SHP77 treated with DMSO at 0.1 percent for 48 hours (cell line): ENCODE measurements around the gene GALNT5.
"Not testable (repeated sequence)": the region's sequence is repeated elsewhere in the genome, so short reads cannot be mapped to it uniquely, and the experiment has no call there.

Source experiments
- DNase-seq: peaks from one replicate; lab custom pipeline; 2025; lab: John Stamatoyannopoulos, UW

The GALNT5 gene

GRCh38 chr2:157246765-157247407, 10.6 kb upstream of the GALNT5 start:
- DNase-seq = no peak

- DNase-seq = no peak
Measured at GRCh38 chr2:157250836-157251235, 6.7 kb upstream of the GALNT5 start.

- no peak for DNase-seq
Measured at GRCh38 chr2:157251932-157252331, 5.6 kb upstream of the GALNT5 start.

GRCh38 chr2:157252529-157252928, 5.0 kb upstream of the GALNT5 start:
- DNase-seq = no peak

GRCh38 chr2:157254041-157254440, 3.5 kb upstream of the GALNT5 start:
- DNase-seq = no peak

- no peak for DNase-seq
Measured at GRCh38 chr2:157255746-157256145, 1.8 kb upstream of the GALNT5 start.

- DNase-seq = no peak
Measured at GRCh38 chr2:157256626-157257025, 879 bp upstream of the GALNT5 start.

- no peak for DNase-seq
Measured at GRCh38 chr2:157258520-157259326, 1.2 kb downstream of the GALNT5 start.

- DNase-seq = no peak
Measured at GRCh38 chr2:157259386-157259785, 1.9 kb downstream of the GALNT5 start.

- no peak for DNase-seq
Measured at GRCh38 chr2:157259960-157260359, 2.5 kb downstream of the GALNT5 start.

GRCh38 chr2:157260533-157261198, 3.2 kb downstream of the GALNT5 start:
- DNase-seq = no peak

- no peak for DNase-seq
Measured at GRCh38 chr2:157261199-157261782, 3.8 kb downstream of the GALNT5 start.

GRCh38 chr2:157262248-157262647, 4.7 kb downstream of the GALNT5 start:
- DNase-seq = no peak

- DNase-seq = no peak
Measured at GRCh38 chr2:157264099-157264498, 6.6 kb downstream of the GALNT5 start.

- no peak for DNase-seq
Measured at GRCh38 chr2:157265825-157266224, 8.3 kb downstream of the GALNT5 start.

GRCh38 chr2:157267476-157267875, 10.0 kb downstream of the GALNT5 start:
- no peak for DNase-seq

- no peak for DNase-seq
Measured at GRCh38 chr2:157269060-157269459, 11.6 kb downstream of the GALNT5 start.

GRCh38 chr2:157269922-157270321, 12.4 kb downstream of the GALNT5 start:
- DNase-seq = no peak

- no peak for DNase-seq
Measured at GRCh38 chr2:157271590-157272203, 14.2 kb downstream of the GALNT5 start.

- DNase-seq = not testable (repeated sequence)
Measured at GRCh38 chr2:157279311-157279710, 21.8 kb downstream of the GALNT5 start.

- no peak for DNase-seq
Measured at GRCh38 chr2:157281316-157281715, 23.8 kb downstream of the GALNT5 start.

- DNase-seq = no peak
Measured at GRCh38 chr2:157283468-157283867, 26.0 kb downstream of the GALNT5 start.
